HL-60 (cell line): Measurements from ENCODE around the gene WBP2.

Experiments
- CTCF ChIP-seq: IDR thresholded peaks from one replicate; pipeline ENCODE4 v1.5.1; 2011; ENCODE audit warnings: low read length, control low read depth, inconsistent platforms; ENCODE audit not compliant: insufficient read depth
- GABPA ChIP-seq: IDR thresholded peaks from 2 replicates; pipeline ENCODE4 v1.6.1; 2012; ENCODE audit warnings: low read depth
- SPI1 ChIP-seq: IDR thresholded peaks from 2 replicates; pipeline ENCODE4 v1.6.1; 2012; ENCODE audit warnings: low read depth, mild to moderate bottlenecking, borderline replicate concordance

GRCh38 chr17:75820094-75821080 is 34.7 kb downstream of the WBP2 start:
- TF ChIP-seq CTCF (no peak), SPI1 (no peak), GABPA (no peak)
